H1 (cell line): ENCODE results near the gene MYLK3. TPM values are rescaled to one million over a fixed set of nuclear protein-coding genes. Genes with fewer than 3 reads are reported as not detected.

Experiments
- TCF12 ChIP-seq: IDR thresholded peaks from 2 replicates; pipeline ENCODE4 v1.6.1; 2011; ENCODE audit warnings: low read depth, mild to moderate bottlenecking, low read length
- polyA plus RNA-seq, 7 experiments: library from polyadenylated mRNA; depleted of rRNA in 3 of 7; stranded (reverse) in 5 of 7; unstranded in 2 of 7; fragments of >200 nt in 5 of 7; fragments of 200-250 nt in 2 of 7; gene quantifications; 1 replicate in 5 of 7; 2 replicates in 1 of 7; 4 replicates in 1 of 7; pipeline versions ENCODE4 v1.2.1 to v1.2.3, GENCODE V29; 2011 to 2013; ENCODE audit warnings: missing spikeins in 2 of 7, mixed read lengths in 2 of 7
- total RNA-seq: library from RNA; stranded (reverse); fragmentation: NEBNext Ultra II Directional; extraction: Animal tissue kit (Norgen Biotek cat#: 25700); gene quantifications from 2 replicates; pipeline ENCODE4 v1.2.1, GENCODE V29; 2021

Gene MYLK3
- total and polyA plus RNA-seq, 2 of the 8 experiments (the other 6 are each of a cell fraction or from before 2014, with no cell fraction given) = 0.14 to 0.35 TPM

GRCh38 chr16:46745617-46746016 lies 2.5 kb downstream of the MYLK3 start (continued):
- no peak for TF ChIP-seq TCF12
